HG03520 (cell line): Measurements from ENCODE around the gene MEG3.
"Not testable (repeated sequence)": the region's sequence is repeated elsewhere in the genome, so short reads cannot be mapped to it uniquely, and the experiment has no call there.

Experiments used
- ATAC-seq: cut with Tn5 transposase; IDR thresholded peaks from one replicate; pipeline ENCODE4 v1.9.1; 2021; ENCODE audit warnings: mild to moderate bottlenecking, moderate library complexity; ENCODE audit not compliant: unreplicated experiment

MEG3 gene

GRCh38 chr14:100813291-100813690 lies 12.6 kb upstream of the MEG3 start:
- ATAC-seq = no peak

DNA sequence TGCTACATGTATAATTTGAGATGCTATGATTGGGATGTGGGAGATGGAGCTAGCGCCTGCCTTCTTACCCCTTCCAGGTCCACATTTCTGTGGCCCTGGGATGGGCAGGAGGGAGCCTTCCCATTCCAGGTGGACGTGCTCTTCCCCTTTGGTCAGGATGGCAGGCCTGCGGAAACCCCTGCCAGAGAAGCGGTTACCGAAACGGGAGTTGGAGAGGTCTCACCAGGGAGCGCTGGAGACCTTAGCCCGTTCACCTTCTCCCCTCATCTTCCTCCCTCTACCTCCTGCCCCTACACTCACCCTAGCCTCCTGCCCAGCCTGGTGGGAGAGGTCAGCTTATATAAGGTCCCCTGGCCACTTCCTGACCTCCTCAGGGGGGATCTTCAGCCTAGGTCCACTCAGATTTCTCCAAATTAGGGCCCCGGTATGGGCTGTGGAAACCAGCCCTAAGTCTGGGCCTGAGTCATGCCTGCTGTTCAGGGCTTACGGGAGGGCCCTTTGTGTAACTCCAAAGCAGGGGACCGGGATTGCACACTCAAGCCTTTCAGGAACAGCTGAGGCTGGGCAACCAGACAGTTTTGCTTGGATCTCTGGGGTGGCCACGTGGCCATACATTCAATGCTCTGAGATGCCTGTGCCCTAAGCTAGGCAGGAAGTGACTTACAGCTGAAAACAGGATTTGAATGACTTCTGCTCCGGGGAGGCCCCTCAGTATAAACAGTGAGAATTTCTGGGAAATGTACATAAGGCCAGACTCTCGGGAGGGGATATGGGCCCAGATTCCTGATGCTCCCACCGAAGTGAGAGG lies 10.2 kb upstream of the MEG3 start:
- no peak for ATAC-seq

DNA sequence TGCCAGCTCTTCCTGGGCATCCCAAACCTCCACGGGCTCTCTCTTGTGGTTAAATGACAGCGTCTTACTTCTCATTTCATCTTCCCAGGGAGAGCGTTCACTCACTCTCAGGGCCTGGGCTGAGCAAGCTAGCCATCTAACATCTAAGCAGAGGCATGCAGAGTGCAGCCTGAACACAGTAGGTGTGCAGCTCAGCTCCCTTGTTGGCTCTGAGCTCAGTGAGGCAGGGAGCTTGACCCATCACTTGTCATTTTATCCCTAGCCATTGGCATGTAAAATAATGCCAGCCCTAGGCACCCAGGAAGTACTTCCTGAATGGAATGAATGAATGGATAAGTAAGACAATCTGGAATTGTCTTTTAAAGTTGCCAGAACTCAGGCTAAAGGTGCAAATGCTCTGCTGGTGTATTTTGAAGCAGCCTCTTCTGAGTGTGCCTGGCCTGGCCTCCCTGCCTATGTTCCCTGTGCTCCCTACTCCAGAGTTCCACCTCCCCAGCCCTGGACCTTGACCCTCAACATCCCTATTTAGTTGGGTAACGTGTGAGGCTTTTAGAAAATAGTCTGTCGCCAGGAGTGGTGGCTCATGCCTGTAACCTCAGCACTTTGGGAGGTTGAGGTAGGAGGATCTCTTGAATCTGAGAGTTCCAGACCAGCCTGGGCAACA lies 9.5 kb upstream of the MEG3 start:
- ATAC-seq = no peak

GRCh38 chr14:100816950-100817901 lies 8.7 kb upstream of the MEG3 start:
- ATAC-seq = no peak

DNA sequence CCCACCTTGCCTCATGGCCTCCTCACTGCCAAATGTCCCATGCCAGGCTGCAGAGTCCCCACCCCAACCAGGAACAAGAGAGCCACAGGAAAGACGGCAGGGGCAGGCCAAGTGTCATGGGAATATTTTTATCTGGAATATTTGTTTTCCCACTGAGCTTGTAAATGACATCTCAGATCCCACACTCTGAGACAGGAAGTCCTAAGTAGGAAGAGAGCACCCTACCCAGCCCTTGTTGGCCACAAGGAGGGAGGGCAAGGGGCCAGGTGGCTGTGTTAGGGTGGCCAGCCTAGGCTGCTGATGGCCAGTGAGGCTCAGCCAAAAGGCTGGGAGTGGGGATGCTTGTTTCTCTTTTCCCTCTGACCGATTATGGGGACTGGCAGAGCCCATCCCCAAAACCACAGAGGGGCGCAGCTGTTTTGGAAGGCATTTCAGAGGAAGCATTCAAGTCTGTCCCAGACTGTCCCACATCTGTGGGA lies 7.7 kb upstream of the MEG3 start:
- no peak for ATAC-seq

GRCh38 chr14:100818923-100819322 lies 7.0 kb upstream of the MEG3 start:
- ATAC-seq = not testable (repeated sequence)

DNA sequence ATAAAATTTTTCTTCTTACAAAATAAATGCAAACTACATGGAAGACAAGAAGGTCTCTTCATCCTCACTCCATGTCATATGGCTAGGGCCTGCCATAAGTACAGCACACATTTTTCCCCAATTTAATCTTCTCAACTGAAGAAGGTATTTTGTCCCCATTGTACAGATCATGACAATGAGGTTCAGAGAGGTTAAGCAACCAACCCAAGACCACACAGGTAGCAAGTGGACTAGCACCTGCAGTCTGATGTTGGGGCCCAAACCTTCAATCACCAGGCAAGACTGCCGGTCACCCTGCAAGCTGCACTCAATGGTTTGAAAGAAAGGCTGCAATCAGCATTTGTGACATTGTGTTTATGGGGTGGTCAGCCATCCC lies 6.5 kb upstream of the MEG3 start:
- no peak for ATAC-seq

GRCh38 chr14:100819829-100820475 lies 6.0 kb upstream of the MEG3 start:
- no peak for ATAC-seq

- ATAC-seq = no peak
Measured at GRCh38 chr14:100820957-100821356, 5.0 kb upstream of the MEG3 start.

DNA sequence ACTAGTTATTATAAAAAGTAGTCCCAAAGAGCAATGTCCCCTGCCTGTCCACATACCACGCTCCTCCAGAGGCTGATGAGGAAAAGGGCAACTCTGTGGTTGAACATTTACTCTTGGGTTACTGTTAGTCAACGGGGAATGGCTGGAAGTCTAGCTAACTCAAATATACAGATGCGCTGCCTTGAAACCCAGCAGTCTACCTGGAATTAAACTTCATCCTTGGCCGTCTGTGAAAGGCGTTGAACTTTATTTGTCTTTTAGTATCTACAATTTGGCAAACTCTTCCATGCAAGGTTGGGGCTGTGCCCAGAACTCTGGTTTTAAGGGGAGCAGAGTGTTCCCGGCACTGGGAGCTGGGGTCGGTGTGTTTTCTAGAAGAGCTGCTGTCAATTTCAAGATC lies 3.9 kb upstream of the MEG3 start:
- ATAC-seq = no peak

DNA sequence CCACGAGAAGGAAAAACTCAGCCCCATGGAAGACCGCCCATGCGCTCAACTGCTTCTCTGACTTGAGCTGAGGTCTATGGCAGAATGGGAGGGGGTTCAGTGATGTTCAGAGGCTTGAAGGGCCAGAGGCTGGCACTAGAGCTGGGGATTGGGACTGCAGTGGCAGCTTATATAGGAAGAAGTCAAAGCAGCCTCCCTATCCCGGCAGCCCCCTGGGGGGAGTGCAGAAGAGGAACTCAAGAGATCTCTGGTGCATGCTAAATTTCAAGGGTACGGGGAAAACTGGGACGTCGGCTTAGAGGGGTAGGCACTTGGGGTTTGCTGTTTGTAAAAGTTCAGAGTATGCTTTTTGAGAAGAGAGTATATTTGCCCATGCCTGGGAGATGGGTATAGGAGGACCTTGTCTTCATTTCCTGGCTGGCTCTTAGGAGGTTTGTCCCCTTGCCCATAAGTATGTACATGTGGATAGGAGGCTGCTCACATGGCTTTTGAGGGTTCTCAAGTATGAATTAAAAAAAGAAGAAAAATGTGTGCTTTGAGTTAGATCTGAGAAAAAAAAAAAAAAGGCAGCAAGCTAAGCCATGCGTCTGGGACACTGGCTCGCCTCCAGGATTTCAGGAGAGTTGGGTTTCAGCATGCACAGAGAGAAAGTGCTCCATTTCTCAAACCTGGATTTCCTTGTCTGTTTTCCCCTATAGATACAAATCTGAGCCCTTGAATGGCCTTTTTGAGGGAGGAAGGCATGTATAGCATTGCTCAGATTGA lies 3.2 kb upstream of the MEG3 start:
- ATAC-seq = no peak

DNA sequence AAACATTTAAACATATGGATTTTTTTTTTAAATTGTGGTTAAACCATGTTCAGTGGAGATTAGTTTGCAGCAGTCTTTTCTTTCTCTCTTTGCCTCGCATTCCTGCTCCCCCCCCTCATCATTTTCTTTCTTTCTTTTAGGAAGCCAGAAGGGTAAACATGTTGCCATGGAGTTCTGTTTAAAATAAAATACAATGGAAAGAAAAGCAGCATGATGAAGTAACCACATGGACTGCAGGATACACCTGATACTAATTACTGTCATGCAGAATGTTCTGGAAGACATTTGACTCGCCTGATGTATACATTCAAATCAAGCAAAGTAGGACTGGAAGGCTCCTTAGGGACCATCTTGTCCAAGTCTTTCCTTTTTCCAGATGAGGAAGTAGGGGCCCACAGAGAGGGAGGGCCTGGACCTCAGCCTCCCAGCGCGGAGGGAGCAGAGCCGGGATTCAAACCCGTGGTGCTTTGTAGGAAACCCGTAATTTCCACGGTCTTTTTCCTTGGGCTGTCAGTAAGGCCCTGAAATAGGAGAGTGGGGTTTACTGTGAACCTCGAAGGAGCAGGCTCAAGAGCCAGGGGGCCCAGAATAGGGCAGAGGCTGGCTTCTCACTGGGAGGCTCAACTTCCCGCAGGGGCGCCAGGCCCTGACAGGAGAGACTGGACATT lies 2.4 kb upstream of the MEG3 start:
- ATAC-seq = no peak

GRCh38 chr14:100824091-100824551 lies 1.8 kb upstream of the MEG3 start:
- ATAC-seq = no peak

- ATAC-seq = no peak
Measured at GRCh38 chr14:100824901-100825712, 811 bp upstream of the MEG3 start.

- ATAC-seq = no peak
Measured at GRCh38 chr14:100826391-100827100, 628 bp downstream of the MEG3 start.

DNA sequence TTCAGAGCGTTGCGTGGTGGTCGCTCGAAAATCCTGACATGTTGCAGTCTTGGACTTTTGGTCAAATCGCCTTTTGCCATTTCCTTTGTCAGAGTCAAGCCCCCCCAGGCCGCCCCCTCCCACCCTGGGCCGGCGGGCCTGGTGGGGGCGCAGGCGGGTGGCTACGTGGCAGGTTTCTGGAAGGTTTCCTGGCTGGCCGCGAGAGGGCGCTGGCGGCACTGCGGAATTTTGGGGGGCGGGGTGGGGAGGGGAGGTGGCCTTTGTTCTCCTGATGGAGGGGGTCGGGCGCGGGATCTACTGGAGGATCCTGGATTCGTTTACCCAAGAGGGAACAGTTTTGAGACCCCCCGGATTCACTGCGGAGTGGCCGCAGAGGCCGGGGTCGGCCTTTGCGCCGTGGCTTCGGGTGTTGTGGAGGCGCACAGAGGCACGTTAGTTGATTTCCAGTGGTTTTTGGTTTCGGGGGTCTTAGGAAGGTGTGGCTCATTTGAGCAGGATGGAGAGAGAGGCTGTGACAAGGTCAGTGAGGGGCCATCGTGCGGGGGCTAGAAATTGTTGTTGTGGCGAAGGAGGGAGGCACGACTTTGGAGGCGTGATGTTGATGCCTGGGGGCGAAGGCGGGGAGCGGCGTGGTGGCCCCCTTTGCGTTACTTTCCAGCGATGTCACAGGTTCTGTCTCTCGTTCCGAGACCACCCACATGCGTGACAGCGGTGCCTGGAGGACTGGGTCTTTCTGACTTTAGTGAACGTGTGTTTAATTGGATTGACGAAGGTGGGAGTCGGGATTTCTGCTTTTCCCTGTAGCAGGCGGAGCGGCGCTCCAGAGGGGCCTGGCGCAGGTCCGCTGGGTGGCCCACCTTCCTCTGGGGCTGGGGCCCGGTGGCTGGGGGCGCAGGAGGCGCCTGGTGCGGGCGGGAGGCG lies 1.4 kb downstream of the MEG3 start:
- ATAC-seq = no peak
